OCI-LY3 (cell line): ENCODE measurements around the gene PHKB.
"Not testable (repeated sequence)": the region's sequence is repeated elsewhere in the genome, so short reads cannot be mapped to it uniquely, and the experiment has no call there.

Experiments used
- EZH2phosphoT487 ChIP-seq: fragments of 200-600 bp; shearing (Covaris generic); IDR thresholded peaks from 2 replicates; pipeline ENCODE4 v1.6.1; 2018; ENCODE audit warnings: antibody characterized with exemption, mixed run types, low read depth
- TF ChIP-seq, protein P1 (sequence below): fragments of 200-600, 300-600 bp; sonication (generic); IDR thresholded peaks from 2 replicates; pipeline ENCODE4 v1.5.1; 2014; ENCODE audit warnings: antibody characterized with exemption, low read length, low read depth

- TF ChIP-seq, protein P1, sequence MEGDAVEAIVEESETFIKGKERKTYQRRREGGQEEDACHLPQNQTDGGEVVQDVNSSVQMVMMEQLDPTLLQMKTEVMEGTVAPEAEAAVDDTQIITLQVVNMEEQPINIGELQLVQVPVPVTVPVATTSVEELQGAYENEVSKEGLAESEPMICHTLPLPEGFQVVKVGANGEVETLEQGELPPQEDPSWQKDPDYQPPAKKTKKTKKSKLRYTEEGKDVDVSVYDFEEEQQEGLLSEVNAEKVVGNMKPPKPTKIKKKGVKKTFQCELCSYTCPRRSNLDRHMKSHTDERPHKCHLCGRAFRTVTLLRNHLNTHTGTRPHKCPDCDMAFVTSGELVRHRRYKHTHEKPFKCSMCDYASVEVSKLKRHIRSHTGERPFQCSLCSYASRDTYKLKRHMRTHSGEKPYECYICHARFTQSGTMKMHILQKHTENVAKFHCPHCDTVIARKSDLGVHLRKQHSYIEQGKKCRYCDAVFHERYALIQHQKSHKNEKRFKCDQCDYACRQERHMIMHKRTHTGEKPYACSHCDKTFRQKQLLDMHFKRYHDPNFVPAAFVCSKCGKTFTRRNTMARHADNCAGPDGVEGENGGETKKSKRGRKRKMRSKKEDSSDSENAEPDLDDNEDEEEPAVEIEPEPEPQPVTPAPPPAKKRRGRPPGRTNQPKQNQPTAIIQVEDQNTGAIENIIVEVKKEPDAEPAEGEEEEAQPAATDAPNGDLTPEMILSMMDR = not testable (repeated sequence)
- not testable (repeated sequence) for TF ChIP-seq EZH2phosphoT487
These were observed 18.2 kb upstream of the PHKB start for GRCh38 chr16:47442884-47443283.
